ENCODE data around the gene IRF2BPL.

IRF2BPL gene

GRCh38 chr14:77031759-77032490 is 3.4 kb upstream of the IRF2BPL start:
- TF ChIP-seq CTCF (IDR thresholded peaks at IDR 0.05; ENCODE audit: borderline replicate concordance, control extremely low read depth, extremely low read depth, insufficient read depth, missing control alignments): no peak
- no peak for DNase-seq (ENCODE audit: low spot score)
- in situ Hi-C loops (cut with MboI; ENCODE audit: low sequenced_read_pairs, unreplicated experiment): no loop called here

DNA sequence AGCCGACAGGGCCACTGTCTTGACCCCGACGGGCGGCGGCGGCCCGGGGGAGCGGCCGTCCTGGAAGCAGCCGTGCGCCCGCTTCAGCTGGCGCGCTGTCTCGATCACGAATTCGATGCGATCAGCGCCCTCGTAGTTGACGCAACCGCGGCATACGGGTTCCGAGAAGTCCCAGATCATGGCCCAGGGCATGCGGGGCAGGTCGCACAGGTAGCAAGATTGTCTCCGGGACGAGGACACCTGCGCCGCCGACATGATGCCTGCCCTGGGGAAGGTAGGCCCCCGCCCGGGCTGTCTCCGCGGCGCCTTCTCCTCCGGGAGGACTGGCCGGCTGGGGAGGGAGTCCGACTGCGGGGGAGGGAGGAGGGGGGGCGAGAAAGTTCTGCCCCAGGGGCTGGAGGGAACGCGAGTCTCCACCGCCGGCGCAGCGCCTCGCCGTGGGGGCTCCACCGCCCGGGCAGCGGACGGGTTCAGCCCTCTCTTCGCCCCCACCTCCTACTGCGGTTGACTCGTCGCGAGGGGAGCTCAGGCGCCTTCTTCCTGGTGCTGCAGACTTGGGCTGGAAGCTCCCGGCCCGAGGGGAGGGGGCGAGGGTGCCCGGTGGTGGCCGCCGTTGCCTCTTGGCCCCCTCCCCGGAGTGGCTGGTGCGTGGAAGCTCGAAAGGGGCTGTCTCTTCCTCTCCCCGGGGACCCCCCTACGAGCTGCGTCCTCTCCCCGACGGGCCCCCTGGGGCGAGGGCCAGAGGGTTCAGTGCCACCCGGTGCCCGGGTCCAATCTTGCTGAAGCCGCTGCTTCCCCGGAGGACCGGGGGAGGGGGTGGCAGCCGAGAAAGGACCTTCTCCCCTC is 747 bp downstream of the IRF2BPL start:
- DNase-seq (ENCODE audit: low spot score): peak; percentile 85
- in situ Hi-C loops (cut with MboI; ENCODE audit: low sequenced_read_pairs, unreplicated experiment): loop anchor here (10.0 kb wide), 1 partner anchor 63 kb away; no protein-coding TSS in a partner anchor
- TF ChIP-seq CTCF (IDR thresholded peaks at IDR 0.05; ENCODE audit: borderline replicate concordance, control extremely low read depth, extremely low read depth, insufficient read depth, missing control alignments): peak; percentile 42

DNA sequence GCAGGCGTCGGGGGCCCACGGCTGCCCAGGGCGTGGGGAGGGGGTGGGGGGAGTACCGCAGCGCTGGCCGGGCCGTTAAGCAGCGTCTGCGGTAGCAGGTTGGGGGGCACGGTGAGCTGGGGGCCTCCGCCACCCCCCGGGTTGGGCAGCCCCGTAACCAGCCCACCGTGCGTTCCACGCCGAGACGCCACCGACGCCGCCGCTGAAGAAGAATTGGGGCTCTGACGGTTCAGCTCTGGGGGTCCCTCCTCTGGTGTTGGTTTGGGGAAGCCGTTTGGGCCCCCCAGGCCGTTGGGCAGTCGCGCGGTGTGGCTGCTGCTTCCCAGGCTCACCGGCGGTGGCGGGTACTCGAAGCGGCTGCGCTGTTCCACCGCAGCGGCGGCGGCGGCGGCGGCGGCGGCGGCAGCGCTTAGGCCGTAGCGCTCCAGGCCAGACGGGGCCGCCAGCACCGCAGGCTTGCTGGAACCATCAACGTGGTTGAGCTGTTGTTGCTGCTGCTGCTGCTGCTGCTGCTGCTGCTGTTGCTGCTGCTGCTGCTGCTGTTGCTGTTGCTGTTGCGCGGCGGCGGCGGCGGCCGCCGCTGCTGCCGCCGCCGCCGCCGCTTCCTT is 1.5 kb downstream of the IRF2BPL start:
- DNase-seq (ENCODE audit: low spot score): peak; percentile 70
- in situ Hi-C loops (cut with MboI; ENCODE audit: low sequenced_read_pairs, unreplicated experiment): loop anchor here (10.0 kb wide), 1 partner anchor 62 kb away; no protein-coding TSS in a partner anchor

DNA sequence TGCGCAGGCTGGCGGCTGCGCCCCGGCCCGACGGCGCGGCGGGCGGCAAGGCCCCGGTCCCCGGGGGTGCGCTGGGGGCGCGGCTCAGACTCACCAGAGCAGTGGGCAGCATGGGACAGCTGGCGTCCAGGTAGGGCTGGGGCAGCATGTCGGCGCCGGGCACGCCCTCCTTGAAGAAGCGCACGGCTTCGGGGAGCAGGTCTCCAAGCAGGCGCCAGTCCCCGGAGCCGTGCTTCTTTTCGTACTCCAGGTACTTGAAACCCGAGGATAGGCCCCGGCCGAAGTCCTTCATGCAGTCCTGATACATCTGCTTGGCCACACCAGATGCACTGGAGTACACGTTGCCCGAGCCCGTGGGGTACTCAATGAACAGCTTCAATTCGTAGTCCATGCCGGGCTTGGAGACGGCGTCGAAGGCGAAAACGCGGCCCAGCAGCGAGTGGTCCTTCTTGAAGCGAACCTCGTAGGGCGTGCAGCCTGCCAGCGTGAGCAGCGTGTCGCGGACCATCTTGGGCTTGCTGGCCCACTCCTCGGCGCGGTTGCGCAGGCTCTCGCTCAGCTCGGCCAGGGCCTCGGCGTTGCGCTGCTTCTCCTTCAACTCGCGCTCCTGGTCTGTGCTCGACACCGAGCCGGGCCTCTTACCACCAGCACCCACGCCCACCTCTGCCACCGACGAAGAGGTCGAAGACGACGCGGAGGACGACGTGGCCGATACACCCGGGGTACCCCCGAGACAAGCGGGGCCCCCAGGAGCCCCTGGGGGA is 2.2 kb downstream of the IRF2BPL start:
- DNase-seq (ENCODE audit: low spot score): no peak
- in situ Hi-C loops (cut with MboI; ENCODE audit: low sequenced_read_pairs, unreplicated experiment): loop anchor here (10.0 kb wide), 1 partner anchor 62 kb away; no protein-coding TSS in a partner anchor

More for the DNA sequence above, 1.5 kb downstream of the IRF2BPL start:
- peak; percentile 29 for TF ChIP-seq CTCF (IDR thresholded peaks at IDR 0.05; ENCODE audit: borderline replicate concordance, control extremely low read depth, extremely low read depth, insufficient read depth, missing control alignments)

GRCh38 chr14:77025744-77026165 is 2.8 kb downstream of the IRF2BPL start:
- TF ChIP-seq CTCF (IDR thresholded peaks at IDR 0.05; ENCODE audit: borderline replicate concordance, control extremely low read depth, extremely low read depth, insufficient read depth, missing control alignments): no peak
- in situ Hi-C loops (cut with MboI; ENCODE audit: low sequenced_read_pairs, unreplicated experiment): loop anchor here (10.0 kb wide), 1 partner anchor 61 kb away; no protein-coding TSS in a partner anchor
- no peak for DNase-seq (ENCODE audit: low spot score)

More for the DNA sequence above, 2.2 kb downstream of the IRF2BPL start:
- TF ChIP-seq CTCF (IDR thresholded peaks at IDR 0.05; ENCODE audit: borderline replicate concordance, control extremely low read depth, extremely low read depth, insufficient read depth, missing control alignments): no peak

All from GM13976 (cell line).